ENCODE data around the gene PRPF4. TPM values are rescaled to one million over a fixed set of nuclear protein-coding genes. Genes with fewer than 3 reads are reported as not detected.

PRPF4 gene
- total and polyA plus RNA-seq, 9 of the 15 experiments (the other 6 are each of a cell fraction or from before 2014, with no cell fraction given), result 25.8 to 66.0 (median 39.8) TPM

- TF ChIP-seq JUND (IDR thresholded peaks at IDR 0.05; ENCODE audit: borderline replicate concordance, low read depth, low read length) (peak; percentile 63; the same call in 1 of the 2 replicates), JUND (tag; IDR thresholded peaks at IDR 0.05; ENCODE audit: borderline replicate concordance, low read depth, low read length) (peak; percentile 52; the same call in 2 of the 3 replicates), ZBTB34 (CRISPR knock-in tag; IDR thresholded peaks at IDR 0.05) (no peak), ATF3 (IDR thresholded peaks at IDR 0.05) (peak; percentile 50; the same call in 1 of the 2 replicates), ATF3 (CRISPR knock-in tag; conservative IDR thresholded peaks at IDR 0.05) (no peak), GATA2 (CRISPR knock-in tag; IDR thresholded peaks at IDR 0.05) (no peak), TCF7 (IDR thresholded peaks at IDR 0.05; ENCODE audit: borderline replicate concordance) (no peak), TCF15 (CRISPR knock-in tag; IDR thresholded peaks at IDR 0.05) (no peak), MYBL2 (IDR thresholded peaks at IDR 0.05; ENCODE audit: low read depth) (no peak), MYBL2 (CRISPR knock-in tag; IDR thresholded peaks at IDR 0.05; ENCODE audit: borderline replicate concordance) (no peak), MAZ (CRISPR knock-in tag; conservative IDR thresholded peaks at IDR 0.05 in 1 of 2, IDR thresholded peaks at IDR 0.05 in 1 of 2) (peak; percentile 75 to 84; a peak in 3 of 4 replicates), HDAC6 (IDR thresholded peaks at IDR 0.05; ENCODE audit: low read depth, low read length) (no peak), ZNF592 (IDR thresholded peaks at IDR 0.05) (no peak), MAFK (IDR thresholded peaks at IDR 0.05; ENCODE audit: low read length) (no peak), POLR2AphosphoS2 (IDR thresholded peaks at IDR 0.05; ENCODE audit: low read length) (peak; percentile 91; the same call in 1 of the 2 replicates), NFATC3 (IDR thresholded peaks at IDR 0.05) (no peak), GABPA (tag; conservative IDR thresholded peaks at IDR 0.05; ENCODE audit: low read depth) (peak; percentile 97), SNAPC5 (CRISPR knock-in tag; IDR thresholded peaks at IDR 0.05) (no peak), ZNF165 (CRISPR knock-in tag; IDR thresholded peaks at IDR 0.05; ENCODE audit: borderline replicate concordance) (no peak), SPI1 (IDR thresholded peaks at IDR 0.05; ENCODE audit: borderline replicate concordance, low read depth, low read length) (peak; percentile 95)
Observed at GRCh38 chr9:113275157-113276131, at the start of gene PRPF4, which contains the start of gene CDC26 (continued).

Data from K562 (cell line).